ENCODE measurements around the gene RAI14.

Gene RAI14

GRCh38 chr5:34656001-34656699 is at the start of gene RAI14:
RAI14 (plus strand) TSS chr5:34656328; CDS start chr5:34686920, 30,592 bp downstream.
- Mint-ChIP-seq H3K4me3 (peak within 1 kb of the TSS; percentile 88), H3K27me3 (peaks cover 26% of the 10 kb centered on the region), H3K4me1 (ENCODE audit: low read depth) (peaks cover 19% of the 10 kb centered on the region), H3K27ac (peak within 1 kb of the TSS; percentile 9), H3K36me3 (no peaks in the 10 kb centered on the region), H3K9me3 (ENCODE audit: low read depth) (no peaks in the 10 kb centered on the region)

- H3K9me3 Mint-ChIP-seq (ENCODE audit: low read depth): no peaks in the 10 kb centered on the region
- no peaks in the 10 kb centered on the region for H3K4me1 Mint-ChIP-seq (ENCODE audit: low read depth)
- H3K27me3 Mint-ChIP-seq: peaks cover 2% of the 10 kb centered on the region
- no peak overlapping the region for H3K4me3 Mint-ChIP-seq
- no peak overlapping the region for H3K27ac Mint-ChIP-seq
- no peaks in the 10 kb centered on the region for H3K36me3 Mint-ChIP-seq
These were observed 47.8 kb upstream of the RAI14 start for GRCh38 chr5:34608368-34608767.

GRCh38 chr5:34608859-34609648 is 47.1 kb upstream of the RAI14 start:
- H3K4me3 Mint-ChIP-seq: no peak overlapping the region
- H3K9me3 Mint-ChIP-seq (ENCODE audit: low read depth): no peaks in the 10 kb centered on the region
- no peaks in the 10 kb centered on the region for H3K36me3 Mint-ChIP-seq
- peaks cover 2% of the 10 kb centered on the region for H3K27me3 Mint-ChIP-seq
- no peak overlapping the region for H3K27ac Mint-ChIP-seq
- H3K4me1 Mint-ChIP-seq (ENCODE audit: low read depth): no peaks in the 10 kb centered on the region

- Mint-ChIP-seq H3K4me1 (ENCODE audit: low read depth) (no peaks in the 10 kb centered on the region), H3K27ac (no peak overlapping the region), H3K36me3 (no peaks in the 10 kb centered on the region), H3K27me3 (peaks cover 2% of the 10 kb centered on the region), H3K9me3 (ENCODE audit: low read depth) (no peaks in the 10 kb centered on the region), H3K4me3 (no peak overlapping the region)
These were observed 46.1 kb upstream of the RAI14 start for GRCh38 chr5:34609951-34610441.

GRCh38 chr5:34610546-34610945 is 45.6 kb upstream of the RAI14 start:
- H3K9me3 Mint-ChIP-seq (ENCODE audit: low read depth): no peaks in the 10 kb centered on the region
- no peaks in the 10 kb centered on the region for H3K4me1 Mint-ChIP-seq (ENCODE audit: low read depth)
- no peak overlapping the region for H3K27ac Mint-ChIP-seq
- peaks cover 2% of the 10 kb centered on the region for H3K27me3 Mint-ChIP-seq
- H3K4me3 Mint-ChIP-seq: no peak overlapping the region
- no peaks in the 10 kb centered on the region for H3K36me3 Mint-ChIP-seq

- peaks cover 2% of the 10 kb centered on the region for H3K27me3 Mint-ChIP-seq
- H3K36me3 Mint-ChIP-seq: no peaks in the 10 kb centered on the region
- H3K27ac Mint-ChIP-seq: no peak overlapping the region
- no peak overlapping the region for H3K4me3 Mint-ChIP-seq
- H3K4me1 Mint-ChIP-seq (ENCODE audit: low read depth): no peaks in the 10 kb centered on the region
- no peaks in the 10 kb centered on the region for H3K9me3 Mint-ChIP-seq (ENCODE audit: low read depth)
These were observed 44.4 kb upstream of the RAI14 start for GRCh38 chr5:34611464-34612415.

GRCh38 chr5:34616651-34617050 is 39.5 kb upstream of the RAI14 start:
- Mint-ChIP-seq H3K27me3 (peaks cover 6% of the 10 kb centered on the region), H3K4me1 (ENCODE audit: low read depth) (no peaks in the 10 kb centered on the region), H3K9me3 (ENCODE audit: low read depth) (no peaks in the 10 kb centered on the region), H3K27ac (no peak overlapping the region), H3K4me3 (no peak overlapping the region), H3K36me3 (no peaks in the 10 kb centered on the region)

GRCh38 chr5:34618371-34619065 is 37.6 kb upstream of the RAI14 start:
- Mint-ChIP-seq H3K36me3 (no peaks in the 10 kb centered on the region), H3K27me3 (peaks cover 6% of the 10 kb centered on the region), H3K27ac (no peak overlapping the region), H3K4me1 (ENCODE audit: low read depth) (peaks cover 2% of the 10 kb centered on the region), H3K9me3 (ENCODE audit: low read depth) (no peaks in the 10 kb centered on the region), H3K4me3 (no peak overlapping the region)

- H3K9me3 Mint-ChIP-seq (ENCODE audit: low read depth): no peaks in the 10 kb centered on the region
These were observed 35.9 kb upstream of the RAI14 start for GRCh38 chr5:34620185-34620584.

GRCh38 chr5:34621277-34622097 is 34.6 kb upstream of the RAI14 start:
- Mint-ChIP-seq H3K36me3 (no peaks in the 10 kb centered on the region), H3K27ac (peak overlapping the region; percentile 23), H3K9me3 (ENCODE audit: low read depth) (no peaks in the 10 kb centered on the region), H3K4me1 (ENCODE audit: low read depth) (peaks cover 2% of the 10 kb centered on the region), H3K27me3 (peaks cover 12% of the 10 kb centered on the region), H3K4me3 (no peak overlapping the region)

More at GRCh38 chr5:34620185-34620584, 35.9 kb upstream of the RAI14 start:
- peaks cover 2% of the 10 kb centered on the region for H3K4me1 Mint-ChIP-seq (ENCODE audit: low read depth)
- H3K27ac Mint-ChIP-seq: no peak overlapping the region
- H3K4me3 Mint-ChIP-seq: no peak overlapping the region
- no peaks in the 10 kb centered on the region for H3K36me3 Mint-ChIP-seq
- peaks cover 10% of the 10 kb centered on the region for H3K27me3 Mint-ChIP-seq

GRCh38 chr5:34622098-34622400 is 34.1 kb upstream of the RAI14 start:
- H3K4me3 Mint-ChIP-seq: no peak overlapping the region
- peaks cover 12% of the 10 kb centered on the region for H3K27me3 Mint-ChIP-seq
- peaks cover 2% of the 10 kb centered on the region for H3K4me1 Mint-ChIP-seq (ENCODE audit: low read depth)
- H3K27ac Mint-ChIP-seq: peak overlapping the region; percentile 23
- no peaks in the 10 kb centered on the region for H3K9me3 Mint-ChIP-seq (ENCODE audit: low read depth)
- no peaks in the 10 kb centered on the region for H3K36me3 Mint-ChIP-seq

GRCh38 chr5:34624691-34625090 is 31.4 kb upstream of the RAI14 start:
- Mint-ChIP-seq H3K27me3 (peaks cover 6% of the 10 kb centered on the region), H3K4me1 (ENCODE audit: low read depth) (peaks cover 2% of the 10 kb centered on the region), H3K9me3 (ENCODE audit: low read depth) (no peaks in the 10 kb centered on the region), H3K4me3 (no peak overlapping the region), H3K36me3 (no peaks in the 10 kb centered on the region), H3K27ac (no peak overlapping the region)

- no peak overlapping the region for H3K4me3 Mint-ChIP-seq
- no peak overlapping the region for H3K27ac Mint-ChIP-seq
- no peaks in the 10 kb centered on the region for H3K36me3 Mint-ChIP-seq
- peaks cover 2% of the 10 kb centered on the region for H3K4me1 Mint-ChIP-seq (ENCODE audit: low read depth)
- H3K27me3 Mint-ChIP-seq: peaks cover 6% of the 10 kb centered on the region
- no peaks in the 10 kb centered on the region for H3K9me3 Mint-ChIP-seq (ENCODE audit: low read depth)
These were observed 30.9 kb upstream of the RAI14 start for GRCh38 chr5:34625246-34625645.

GRCh38 chr5:34626036-34626435 is 30.1 kb upstream of the RAI14 start:
- H3K9me3 Mint-ChIP-seq (ENCODE audit: low read depth): no peaks in the 10 kb centered on the region
- peaks cover 6% of the 10 kb centered on the region for H3K27me3 Mint-ChIP-seq
- no peaks in the 10 kb centered on the region for H3K36me3 Mint-ChIP-seq
- H3K27ac Mint-ChIP-seq: no peak overlapping the region
- no peak overlapping the region for H3K4me3 Mint-ChIP-seq
- H3K4me1 Mint-ChIP-seq (ENCODE audit: low read depth): peaks cover 2% of the 10 kb centered on the region
